ENCODE results near the gene C11orf21.

DNA sequence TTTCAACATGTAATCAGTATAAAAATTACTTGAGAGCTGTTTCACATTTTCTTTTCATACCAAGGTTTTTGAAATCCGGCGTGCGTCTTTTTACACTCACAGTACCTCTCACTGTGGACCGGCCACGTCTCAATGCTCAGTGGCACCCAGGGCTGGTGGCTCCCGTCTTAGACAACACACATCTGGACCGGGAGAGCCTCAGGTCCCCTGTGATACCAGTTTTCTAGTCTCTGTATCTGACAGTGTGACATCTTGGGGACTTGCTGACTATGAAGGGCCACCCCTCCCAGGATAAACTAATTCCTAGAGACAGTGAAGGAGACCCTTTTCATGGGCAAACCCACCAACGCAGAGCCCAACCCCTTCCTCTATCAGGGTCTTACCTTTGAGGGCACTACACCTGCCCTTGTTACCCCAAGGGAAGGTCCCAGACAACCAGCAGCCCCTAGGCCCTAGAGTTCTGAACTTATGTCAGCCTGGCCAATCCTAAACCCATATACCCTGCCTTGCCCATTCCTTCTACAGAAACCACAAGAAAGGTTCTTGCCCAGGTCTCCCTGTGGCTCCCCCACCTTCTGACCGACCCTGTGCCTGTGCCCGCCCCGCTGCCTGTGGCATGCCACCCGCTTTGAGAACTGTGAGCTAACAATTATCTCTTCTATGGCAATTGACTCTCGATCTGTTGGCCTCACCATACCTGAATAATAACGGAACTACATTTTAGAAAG is 25.3 kb downstream of the C11orf21 start:
- TF ChIP-seq, protein P1, sequence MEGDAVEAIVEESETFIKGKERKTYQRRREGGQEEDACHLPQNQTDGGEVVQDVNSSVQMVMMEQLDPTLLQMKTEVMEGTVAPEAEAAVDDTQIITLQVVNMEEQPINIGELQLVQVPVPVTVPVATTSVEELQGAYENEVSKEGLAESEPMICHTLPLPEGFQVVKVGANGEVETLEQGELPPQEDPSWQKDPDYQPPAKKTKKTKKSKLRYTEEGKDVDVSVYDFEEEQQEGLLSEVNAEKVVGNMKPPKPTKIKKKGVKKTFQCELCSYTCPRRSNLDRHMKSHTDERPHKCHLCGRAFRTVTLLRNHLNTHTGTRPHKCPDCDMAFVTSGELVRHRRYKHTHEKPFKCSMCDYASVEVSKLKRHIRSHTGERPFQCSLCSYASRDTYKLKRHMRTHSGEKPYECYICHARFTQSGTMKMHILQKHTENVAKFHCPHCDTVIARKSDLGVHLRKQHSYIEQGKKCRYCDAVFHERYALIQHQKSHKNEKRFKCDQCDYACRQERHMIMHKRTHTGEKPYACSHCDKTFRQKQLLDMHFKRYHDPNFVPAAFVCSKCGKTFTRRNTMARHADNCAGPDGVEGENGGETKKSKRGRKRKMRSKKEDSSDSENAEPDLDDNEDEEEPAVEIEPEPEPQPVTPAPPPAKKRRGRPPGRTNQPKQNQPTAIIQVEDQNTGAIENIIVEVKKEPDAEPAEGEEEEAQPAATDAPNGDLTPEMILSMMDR (IDR thresholded peaks at IDR 0.05) = no peak
- no peak for TF ChIP-seq POLR2A (IDR thresholded peaks at IDR 0.05)
